ENCODE measurements around the gene LTO1. TPM values are rescaled to one million over a fixed set of nuclear protein-coding genes. Genes with fewer than 3 reads are reported as not detected.

Gene LTO1
- total RNA-seq, 4 donors from 2014 or later = 23.5 to 40.0 (median 26.9) TPM

- H3K36me3 ChIP-seq = no peaks in the 10 kb centered on the region
- 14 to 15% methylated on average over 9 to 31 of the region's 35 CpGs for WGBS, 2 donors
- no peak for DNase-seq
- H3K4me1 ChIP-seq = peaks cover 9 to 35% of the 10 kb centered on the region in 2 donors
- peaks cover 28% of the 10 kb centered on the region for H3K27me3 ChIP-seq
- intact Hi-C loops (cut with DNase I) = no loop called here
- H3K27ac ChIP-seq = no peak overlapping the region
- no peak overlapping the region for H3K4me3 ChIP-seq (replicated peaks in 1 of 3)
- no peaks in the 10 kb centered on the region for H3K9me3 ChIP-seq
- TF ChIP-seq POLR2A (IDR thresholded peaks at IDR 0.05) = no peak
- TF ChIP-seq, protein P1, sequence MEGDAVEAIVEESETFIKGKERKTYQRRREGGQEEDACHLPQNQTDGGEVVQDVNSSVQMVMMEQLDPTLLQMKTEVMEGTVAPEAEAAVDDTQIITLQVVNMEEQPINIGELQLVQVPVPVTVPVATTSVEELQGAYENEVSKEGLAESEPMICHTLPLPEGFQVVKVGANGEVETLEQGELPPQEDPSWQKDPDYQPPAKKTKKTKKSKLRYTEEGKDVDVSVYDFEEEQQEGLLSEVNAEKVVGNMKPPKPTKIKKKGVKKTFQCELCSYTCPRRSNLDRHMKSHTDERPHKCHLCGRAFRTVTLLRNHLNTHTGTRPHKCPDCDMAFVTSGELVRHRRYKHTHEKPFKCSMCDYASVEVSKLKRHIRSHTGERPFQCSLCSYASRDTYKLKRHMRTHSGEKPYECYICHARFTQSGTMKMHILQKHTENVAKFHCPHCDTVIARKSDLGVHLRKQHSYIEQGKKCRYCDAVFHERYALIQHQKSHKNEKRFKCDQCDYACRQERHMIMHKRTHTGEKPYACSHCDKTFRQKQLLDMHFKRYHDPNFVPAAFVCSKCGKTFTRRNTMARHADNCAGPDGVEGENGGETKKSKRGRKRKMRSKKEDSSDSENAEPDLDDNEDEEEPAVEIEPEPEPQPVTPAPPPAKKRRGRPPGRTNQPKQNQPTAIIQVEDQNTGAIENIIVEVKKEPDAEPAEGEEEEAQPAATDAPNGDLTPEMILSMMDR (IDR thresholded peaks at IDR 0.05) = no peak
Measured at GRCh38 chr11:69702239-69702691, 27.1 kb upstream of the LTO1 start.

DNA sequence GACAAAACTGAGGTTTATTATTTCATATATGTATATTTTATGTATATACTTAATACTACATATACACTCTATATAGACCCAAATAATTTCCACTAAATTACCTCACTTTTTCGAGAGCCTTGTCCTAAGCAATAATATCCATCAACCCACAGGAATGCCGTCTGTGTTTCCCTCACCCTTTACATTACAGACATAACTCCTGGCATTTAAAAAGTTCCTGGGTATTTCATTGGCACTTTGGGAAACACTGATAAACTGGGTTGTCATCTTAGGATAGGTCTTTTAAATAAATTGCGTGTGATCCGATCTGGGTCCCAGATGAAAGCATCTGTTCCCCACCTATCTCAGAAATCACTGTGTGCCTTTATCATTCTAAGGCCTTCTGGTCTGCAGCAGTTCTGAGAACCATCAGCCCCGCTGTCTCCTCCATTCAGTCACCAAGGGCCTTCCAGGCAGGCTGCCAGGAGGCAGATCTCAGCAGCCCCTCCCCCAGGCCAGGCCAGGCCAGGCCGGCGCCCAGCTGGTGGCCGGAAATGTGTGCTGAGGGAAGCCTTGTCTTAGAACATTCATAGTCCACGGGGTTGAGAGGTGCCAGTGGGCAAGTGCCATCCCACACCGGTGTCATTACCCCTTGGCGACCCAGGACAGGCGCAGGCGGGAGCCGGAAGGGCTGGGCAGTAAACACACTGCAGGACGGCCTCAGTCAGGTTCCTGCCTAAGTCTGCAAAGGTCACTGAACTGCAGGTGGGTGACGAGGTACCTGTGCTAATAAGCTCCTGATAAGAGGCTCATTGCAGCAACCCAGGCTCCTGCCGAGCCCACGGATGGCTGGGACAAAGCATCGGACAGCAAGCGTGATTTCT, 25.4 kb upstream of the LTO1 start:
- WGBS, 2 donors = 32 to 41% methylated on average over 16 to 20 of the region's 20 CpGs
- Histone ChIP-seq H3K4me1 (peaks cover 9 to 35% of the 10 kb centered on the region in 2 donors), H3K9me3 (no peaks in the 10 kb centered on the region), H3K4me3 (replicated peaks in 1 of 3) (no peak overlapping the region), H3K36me3 (no peaks in the 10 kb centered on the region), H3K27ac (no peak overlapping the region), H3K27me3 (peaks cover 28% of the 10 kb centered on the region)
- intact Hi-C loops (cut with DNase I) = no loop called here
- peak; percentile 90 to 91 for DNase-seq
- TF ChIP-seq, protein P1 (IDR thresholded peaks at IDR 0.05) = no peak

DNA sequence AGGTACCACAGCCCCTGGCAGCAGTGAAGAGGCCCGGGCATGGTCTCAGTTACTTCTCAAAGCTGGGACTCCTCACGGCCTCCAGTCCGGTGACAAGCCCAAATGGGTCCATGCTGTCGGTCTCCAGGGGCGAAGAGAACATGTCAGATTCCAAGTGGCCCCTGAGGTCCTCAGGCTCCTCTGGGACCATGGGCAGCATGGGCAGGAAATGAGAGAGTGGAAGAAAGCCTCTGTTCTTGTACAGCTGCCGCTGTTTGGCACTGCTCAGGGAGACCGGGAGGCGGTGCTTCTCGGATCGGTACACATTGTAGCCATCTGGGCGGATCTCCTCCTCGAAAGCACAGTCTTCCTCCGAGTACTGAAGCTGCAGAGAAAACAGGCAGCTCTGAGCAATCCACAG, 24.1 kb upstream of the LTO1 start:
- Histone ChIP-seq H3K27me3 (peaks cover 20% of the 10 kb centered on the region), H3K36me3 (no peaks in the 10 kb centered on the region), H3K27ac (no peak overlapping the region), H3K4me3 (replicated peaks in 1 of 3) (no peak overlapping the region), H3K9me3 (no peaks in the 10 kb centered on the region), H3K4me1 (peaks cover 3 to 29% of the 10 kb centered on the region in 2 donors)
- intact Hi-C loops (cut with DNase I) = no loop called here
- TF ChIP-seq, protein P1 (IDR thresholded peaks at IDR 0.05) = peak in 1 of 6 experiments; percentile 4
- no peak for TF ChIP-seq POLR2A (IDR thresholded peaks at IDR 0.05)
- DNase-seq = peak; percentile 67 to 76
- 42 to 84% methylated on average over 5 to 11 of the region's 13 CpGs for WGBS, 2 donors

DNA sequence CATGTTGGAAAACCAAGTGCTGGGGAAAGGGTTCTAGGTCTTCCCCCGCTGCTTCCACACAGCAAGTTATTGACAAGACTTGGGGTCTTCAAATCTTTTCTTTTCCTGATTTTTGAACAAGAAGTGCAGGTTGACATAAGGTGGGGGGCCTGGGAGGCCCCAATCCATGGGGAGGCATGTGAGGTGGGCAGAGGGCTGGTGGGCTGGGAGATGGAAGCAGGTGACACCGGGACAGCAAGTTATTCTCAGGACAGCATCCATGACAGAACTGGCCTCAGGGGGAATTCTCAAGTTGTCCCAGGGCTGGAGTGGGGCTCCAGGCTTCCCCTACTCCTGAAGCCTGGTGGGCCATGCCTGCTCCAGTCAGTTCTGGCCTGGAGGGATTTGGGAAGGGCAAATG, 23.2 kb upstream of the LTO1 start:
- Histone ChIP-seq H3K27ac (no peak overlapping the region), H3K9me3 (no peaks in the 10 kb centered on the region), H3K27me3 (peaks cover 12% of the 10 kb centered on the region), H3K36me3 (no peaks in the 10 kb centered on the region), H3K4me1 (peaks cover 0 to 20% of the 10 kb centered on the region in 2 donors), H3K4me3 (replicated peaks in 1 of 3) (no peak overlapping the region)
- intact Hi-C loops (cut with DNase I) = no loop called here
- no peak for DNase-seq
- 88 to 90% methylated on average over 2 of the region's 2 CpGs for WGBS, 2 donors
- no peak for TF ChIP-seq POLR2A (IDR thresholded peaks at IDR 0.05)
- TF ChIP-seq, protein P1 (IDR thresholded peaks at IDR 0.05) = no peak

- intact Hi-C loops (cut with DNase I) = no loop called here
- WGBS, 2 donors = 84 to 89% methylated on average over 10 of the region's 10 CpGs
- Histone ChIP-seq H3K9me3 (no peaks in the 10 kb centered on the region), H3K27ac (no peak overlapping the region), H3K36me3 (no peaks in the 10 kb centered on the region), H3K4me3 (replicated peaks in 1 of 3) (no peak overlapping the region), H3K27me3 (peaks cover 10% of the 10 kb centered on the region), H3K4me1 (peaks cover 0 to 17% of the 10 kb centered on the region in 2 donors)
- no peak for TF ChIP-seq POLR2A (IDR thresholded peaks at IDR 0.05)
- TF ChIP-seq, protein P1 (IDR thresholded peaks at IDR 0.05) = no peak
- no peak for DNase-seq
Measured at GRCh38 chr11:69697861-69698260, 22.7 kb upstream of the LTO1 start.
